Measurements from ENCODE around the gene CASKIN1.
A peak's percentile ranks its signal among the peaks of the same experiment; 100 is the strongest.

Gene CASKIN1

DNA sequence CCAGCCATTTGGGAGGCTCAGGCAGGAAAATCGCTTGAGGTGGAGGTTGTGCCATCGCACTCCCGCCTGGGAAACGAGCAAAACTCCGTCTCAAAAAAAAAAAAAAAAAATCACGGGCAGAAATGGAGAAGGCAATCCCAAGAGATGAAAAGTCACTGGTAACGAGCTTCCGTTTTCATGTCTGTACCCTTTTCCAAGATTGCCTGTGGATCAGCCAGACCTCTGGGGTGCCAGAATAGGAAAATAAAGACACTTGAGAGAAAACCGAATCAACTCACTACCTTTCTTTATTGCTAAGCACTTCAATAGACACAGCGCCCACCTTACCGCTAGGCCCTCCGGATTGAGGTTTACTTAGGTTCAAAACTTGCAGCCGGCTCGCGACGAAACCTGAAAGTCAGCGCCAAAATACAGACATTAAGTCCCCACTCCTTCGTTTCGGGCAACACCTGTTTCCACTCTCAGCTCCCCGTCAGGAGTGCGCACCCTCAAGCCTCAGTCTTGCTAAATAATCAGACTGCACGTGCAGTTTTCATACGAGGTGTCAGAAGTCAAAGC is 41.8 kb downstream of the CASKIN1 start:
- TF ChIP-seq SIN3A (IDR thresholded peaks at IDR 0.05; ENCODE audit: borderline replicate concordance, insufficient read depth, low read length) (no peak), POLR2AphosphoS5 (IDR thresholded peaks at IDR 0.05; ENCODE audit: low read depth, low read length) (no peak), TAF1 (IDR thresholded peaks at IDR 0.05; ENCODE audit: borderline replicate concordance, insufficient read depth, low read length) (0 out of 2 replicates have a peak, but pooled peaks have one; percentile 8), FOXP2 (optimal IDR thresholded peaks at IDR 0.05; ENCODE audit: borderline replicate concordance, extremely low read depth, extremely low read length, insufficient read depth) (no peak)
- TF ChIP-seq, protein P1, sequence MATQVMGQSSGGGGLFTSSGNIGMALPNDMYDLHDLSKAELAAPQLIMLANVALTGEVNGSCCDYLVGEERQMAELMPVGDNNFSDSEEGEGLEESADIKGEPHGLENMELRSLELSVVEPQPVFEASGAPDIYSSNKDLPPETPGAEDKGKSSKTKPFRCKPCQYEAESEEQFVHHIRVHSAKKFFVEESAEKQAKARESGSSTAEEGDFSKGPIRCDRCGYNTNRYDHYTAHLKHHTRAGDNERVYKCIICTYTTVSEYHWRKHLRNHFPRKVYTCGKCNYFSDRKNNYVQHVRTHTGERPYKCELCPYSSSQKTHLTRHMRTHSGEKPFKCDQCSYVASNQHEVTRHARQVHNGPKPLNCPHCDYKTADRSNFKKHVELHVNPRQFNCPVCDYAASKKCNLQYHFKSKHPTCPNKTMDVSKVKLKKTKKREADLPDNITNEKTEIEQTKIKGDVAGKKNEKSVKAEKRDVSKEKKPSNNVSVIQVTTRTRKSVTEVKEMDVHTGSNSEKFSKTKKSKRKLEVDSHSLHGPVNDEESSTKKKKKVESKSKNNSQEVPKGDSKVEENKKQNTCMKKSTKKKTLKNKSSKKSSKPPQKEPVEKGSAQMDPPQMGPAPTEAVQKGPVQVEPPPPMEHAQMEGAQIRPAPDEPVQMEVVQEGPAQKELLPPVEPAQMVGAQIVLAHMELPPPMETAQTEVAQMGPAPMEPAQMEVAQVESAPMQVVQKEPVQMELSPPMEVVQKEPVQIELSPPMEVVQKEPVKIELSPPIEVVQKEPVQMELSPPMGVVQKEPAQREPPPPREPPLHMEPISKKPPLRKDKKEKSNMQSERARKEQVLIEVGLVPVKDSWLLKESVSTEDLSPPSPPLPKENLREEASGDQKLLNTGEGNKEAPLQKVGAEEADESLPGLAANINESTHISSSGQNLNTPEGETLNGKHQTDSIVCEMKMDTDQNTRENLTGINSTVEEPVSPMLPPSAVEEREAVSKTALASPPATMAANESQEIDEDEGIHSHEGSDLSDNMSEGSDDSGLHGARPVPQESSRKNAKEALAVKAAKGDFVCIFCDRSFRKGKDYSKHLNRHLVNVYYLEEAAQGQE (IDR thresholded peaks at IDR 0.05; ENCODE audit: insufficient read depth in 1 of 2, low read depth in 2 of 2, low read length in 2 of 2): no peak

DNA sequence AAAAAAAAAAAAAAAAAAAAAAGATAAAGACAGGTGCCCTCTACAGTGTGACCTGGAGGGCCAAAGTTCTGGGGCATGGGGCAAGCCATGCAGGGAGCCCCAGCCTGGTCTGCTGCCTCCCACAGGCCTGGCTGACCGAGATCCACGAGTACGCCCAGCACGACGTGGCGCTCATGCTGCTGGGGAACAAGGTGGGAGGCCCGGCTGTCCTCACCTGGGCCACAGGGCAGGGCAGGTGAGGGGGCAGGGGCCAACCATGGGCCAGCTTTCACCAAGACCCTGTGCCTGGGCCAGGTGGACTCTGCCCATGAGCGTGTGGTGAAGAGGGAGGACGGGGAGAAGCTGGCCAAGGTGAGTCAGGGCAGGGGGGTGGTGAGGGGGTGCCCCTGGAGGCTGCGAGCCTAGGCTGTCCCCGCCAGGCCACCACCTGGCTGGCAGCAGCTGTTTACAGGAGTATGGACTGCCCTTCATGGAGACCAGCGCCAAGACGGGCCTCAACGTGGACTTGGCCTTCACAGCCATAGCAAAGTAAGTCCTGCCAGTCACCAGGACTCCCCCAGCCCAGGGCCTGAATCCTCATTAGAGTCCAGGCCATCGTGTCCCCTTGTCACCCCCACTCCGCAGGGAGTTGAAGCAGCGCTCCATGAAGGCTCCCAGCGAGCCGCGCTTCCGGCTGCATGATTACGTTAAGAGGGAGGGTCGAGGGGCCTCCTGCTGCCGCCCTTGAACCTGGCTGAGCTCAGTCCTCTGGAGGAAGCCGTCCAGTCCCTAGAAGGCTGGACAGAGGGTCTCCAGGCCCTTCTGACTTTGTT is 43.5 kb downstream of the CASKIN1 start:
- TF ChIP-seq TAF1 (IDR thresholded peaks at IDR 0.05; ENCODE audit: borderline replicate concordance, insufficient read depth, low read length) (no peak), POLR2AphosphoS5 (IDR thresholded peaks at IDR 0.05; ENCODE audit: low read depth, low read length) (peak; percentile 84), SIN3A (IDR thresholded peaks at IDR 0.05; ENCODE audit: borderline replicate concordance, insufficient read depth, low read length) (0 out of 2 replicates have a peak, but pooled peaks have one; percentile 52)

DNA sequence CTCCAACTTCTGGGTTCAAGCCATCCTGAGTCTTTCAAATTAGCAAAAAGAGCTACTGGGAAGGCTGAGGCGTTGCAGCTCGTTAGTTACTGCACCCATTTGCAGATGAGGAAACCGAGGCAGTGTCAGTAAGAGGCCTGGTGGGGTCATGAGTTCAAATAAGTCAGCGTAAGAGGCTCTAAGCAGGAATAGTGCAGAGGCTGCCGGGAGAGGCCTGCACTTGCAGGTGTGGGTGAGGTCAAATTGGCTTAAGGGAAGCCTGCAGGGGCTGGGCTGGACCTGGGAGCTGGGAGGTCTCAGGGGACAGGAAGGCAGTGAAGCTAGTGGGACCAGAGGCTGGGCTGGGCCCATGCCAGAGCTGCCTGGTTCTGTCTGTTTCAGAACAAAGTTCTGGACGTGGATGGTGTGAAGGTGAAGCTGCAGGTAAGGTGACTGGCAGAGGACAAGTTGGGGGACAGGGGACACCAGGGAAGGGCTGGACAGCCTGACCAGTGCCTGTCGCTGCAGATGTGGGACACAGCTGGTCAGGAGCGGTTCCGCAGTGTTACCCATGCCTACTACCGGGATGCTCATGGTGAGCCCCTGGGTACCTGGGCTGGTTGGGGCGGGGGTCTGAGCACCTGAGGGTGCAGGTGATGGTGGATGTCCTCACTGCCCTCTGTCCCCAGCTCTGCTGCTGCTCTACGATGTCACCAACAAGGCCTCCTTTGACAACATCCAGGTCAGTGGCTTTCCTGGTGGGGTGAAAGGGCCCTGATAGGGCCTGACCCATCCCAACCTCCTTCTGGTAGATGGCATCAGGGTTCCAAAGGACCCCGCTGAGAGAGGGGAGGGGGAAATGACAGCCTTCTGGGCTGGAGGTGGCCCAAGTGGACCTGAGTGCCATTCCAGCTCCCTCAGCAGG is 45.0 kb downstream of the CASKIN1 start:
- no peak for TF ChIP-seq TAF1 (IDR thresholded peaks at IDR 0.05; ENCODE audit: borderline replicate concordance, insufficient read depth, low read length)
- TF ChIP-seq, protein P1 (IDR thresholded peaks at IDR 0.05; ENCODE audit: insufficient read depth in 1 of 2, low read depth in 2 of 2, low read length in 2 of 2): no peak
- no peak for TF ChIP-seq FOXP2 (optimal IDR thresholded peaks at IDR 0.05; ENCODE audit: borderline replicate concordance, extremely low read depth, extremely low read length, insufficient read depth)
- peak; percentile 78 for TF ChIP-seq POLR2AphosphoS5 (IDR thresholded peaks at IDR 0.05; ENCODE audit: low read depth, low read length)
- 0 out of 2 replicates have a peak, but pooled peaks have one; percentile 8 for TF ChIP-seq SIN3A (IDR thresholded peaks at IDR 0.05; ENCODE audit: borderline replicate concordance, insufficient read depth, low read length)

DNA sequence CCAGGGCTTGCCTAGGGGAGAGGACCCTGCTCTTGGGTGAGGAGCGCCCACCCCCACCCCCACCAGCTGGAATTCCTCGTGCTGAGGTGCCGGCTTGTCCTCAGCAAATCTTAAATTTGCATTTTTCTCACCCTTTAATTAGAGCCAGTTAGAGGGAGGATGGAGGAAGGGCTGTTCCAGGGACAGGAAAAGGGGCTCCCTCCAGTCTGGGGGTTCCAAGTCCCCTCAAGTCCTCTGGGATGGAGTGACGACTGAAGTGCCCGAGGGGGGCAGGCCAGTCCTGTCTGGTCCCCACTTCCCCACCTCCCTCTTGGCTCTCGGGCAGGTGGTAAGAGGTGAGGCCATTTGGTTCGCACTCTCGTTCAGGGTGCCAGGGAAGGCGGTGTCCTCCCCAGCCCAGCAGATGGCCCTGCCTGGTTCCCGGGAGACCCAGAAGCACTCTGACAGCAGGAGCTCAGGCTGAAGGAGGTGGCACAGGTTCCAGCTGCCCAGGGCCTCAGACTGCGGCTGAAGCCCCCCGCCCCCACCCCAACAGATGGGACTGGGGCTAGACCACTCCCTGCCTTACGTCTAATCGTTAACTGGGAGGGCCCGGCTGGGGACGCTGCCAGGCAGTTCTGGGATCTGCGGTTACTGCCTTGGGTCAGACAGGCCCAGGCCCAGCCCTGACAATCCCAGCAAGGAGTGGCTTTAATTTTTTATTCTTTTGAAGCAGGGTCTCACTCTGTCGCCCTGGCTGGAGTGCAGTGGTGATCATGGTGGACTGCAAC is 45.8 kb downstream of the CASKIN1 start:
- TF ChIP-seq SIN3A (IDR thresholded peaks at IDR 0.05; ENCODE audit: borderline replicate concordance, insufficient read depth, low read length): peak; percentile 25; the same call in 1 of the 2 replicates
- no peak for TF ChIP-seq FOXP2 (optimal IDR thresholded peaks at IDR 0.05; ENCODE audit: borderline replicate concordance, extremely low read depth, extremely low read length, insufficient read depth)
- TF ChIP-seq, protein P1 (IDR thresholded peaks at IDR 0.05; ENCODE audit: insufficient read depth in 1 of 2, low read depth in 2 of 2, low read length in 2 of 2): no peak

Measured in PFSK-1 (cell line).